GM19193 (cell line): ENCODE data around the gene FBXO41.
A peak's percentile ranks its signal among the peaks of the same experiment; 100 is the strongest.

ENCODE experiments used
- POLR2A ChIP-seq: IDR thresholded peaks from 4 replicates; pipeline ENCODE4 v1.6.1; 2011; ENCODE audit not compliant: insufficient read depth, insufficient read length; ENCODE audit errors: extremely low read depth

Gene FBXO41

DNA sequence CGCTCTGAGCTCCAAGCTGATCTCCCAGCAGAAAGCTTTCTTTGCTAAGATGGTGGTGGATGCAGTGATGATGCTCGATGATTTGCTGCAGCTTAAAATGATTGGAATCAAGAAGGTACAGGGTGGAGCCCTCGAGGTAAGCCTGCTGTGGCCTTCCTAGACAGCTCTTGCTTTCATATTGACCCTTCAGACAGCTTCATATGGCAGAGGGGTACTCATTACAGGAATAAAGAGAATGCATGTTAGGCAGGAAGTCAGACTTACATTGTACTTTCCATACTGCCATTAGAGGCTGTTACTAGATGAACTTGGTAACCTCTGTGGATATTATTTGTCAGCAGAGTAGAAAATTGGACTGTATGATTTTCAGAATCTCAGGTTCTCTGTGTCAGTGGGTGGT, 39.7 kb downstream of the FBXO41 start:
- no peak for TF ChIP-seq POLR2A

DNA sequence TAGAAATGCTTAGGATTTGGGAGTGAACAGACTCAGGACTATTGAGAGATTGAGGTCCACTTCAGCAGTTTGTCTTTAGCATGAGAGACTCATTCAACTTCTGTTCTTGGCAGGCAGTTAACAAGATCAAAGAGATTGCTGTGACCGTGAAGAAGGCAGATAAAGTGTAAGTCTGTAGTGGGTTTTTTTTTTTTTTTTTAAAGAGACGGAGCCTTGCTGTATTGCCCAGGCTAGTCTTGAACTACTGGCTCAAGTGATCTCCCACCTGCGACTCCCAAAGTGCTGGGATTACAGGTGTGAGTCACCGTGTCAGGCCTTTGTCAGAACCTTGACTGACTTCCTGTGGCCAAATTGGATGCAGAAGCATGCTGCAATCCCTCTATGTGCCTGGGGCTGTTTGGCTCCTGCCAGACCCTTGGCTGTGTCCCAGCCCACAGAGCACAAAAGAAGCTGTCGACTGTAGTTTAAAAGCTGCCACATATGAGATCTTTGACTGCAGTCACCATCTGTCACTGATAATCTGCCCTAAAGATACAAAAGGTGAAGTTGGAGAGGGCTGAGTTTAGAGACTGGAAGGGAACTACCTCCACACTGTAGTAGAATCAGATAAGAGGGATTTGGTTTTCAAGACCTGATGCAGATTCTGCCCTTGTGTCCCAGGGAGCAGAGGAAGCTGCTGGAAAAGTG, 40.3 kb downstream of the FBXO41 start:
- TF ChIP-seq POLR2A, result no peak

DNA sequence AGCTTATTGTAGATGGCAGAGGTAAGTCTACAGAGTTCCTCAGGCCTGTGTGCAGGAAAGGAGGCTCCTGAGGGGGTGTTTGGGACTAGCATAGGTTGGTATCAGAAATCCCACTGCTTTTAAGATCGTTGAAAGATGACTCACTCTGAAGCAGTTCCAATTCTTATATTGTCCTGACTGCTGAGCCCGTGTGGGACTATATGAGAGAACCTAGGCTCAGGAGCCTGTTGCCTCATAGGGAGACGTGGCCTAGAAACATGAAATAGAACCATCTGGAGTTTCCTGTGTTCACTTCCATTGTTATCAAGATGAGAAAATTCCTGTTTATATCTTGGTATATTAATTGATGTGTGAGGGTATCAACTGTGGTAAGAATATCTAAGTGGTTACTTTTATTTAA, 44.5 kb downstream of the FBXO41 start:
- no peak for TF ChIP-seq POLR2A

- TF ChIP-seq POLR2A, result no peak
Observed at GRCh38 chr2:73238976-73239375, 45.3 kb downstream of the FBXO41 start.

- TF ChIP-seq POLR2A, result no peak
Observed at GRCh38 chr2:73238149-73238548, 46.1 kb downstream of the FBXO41 start.

DNA sequence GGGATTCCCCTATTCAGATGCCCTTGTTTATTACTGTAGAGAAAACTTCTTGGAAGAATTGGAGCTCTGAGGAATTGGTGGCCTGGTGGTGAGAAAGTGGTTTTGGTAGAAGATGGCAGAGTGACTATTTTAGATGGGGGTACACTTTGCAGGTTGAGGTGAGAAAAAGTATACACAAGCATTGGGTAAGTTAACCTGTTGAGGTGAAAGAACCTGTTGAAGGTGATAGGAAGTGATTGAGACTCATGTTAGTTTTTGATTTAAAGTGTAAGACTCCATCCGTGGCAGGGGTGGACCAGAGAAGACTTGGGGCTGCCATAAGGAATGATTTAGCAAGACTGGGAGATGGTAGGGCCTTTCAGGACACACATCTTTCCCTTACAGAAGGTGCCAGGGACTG, 47.1 kb downstream of the FBXO41 start:
- TF ChIP-seq POLR2A, result no peak

- TF ChIP-seq POLR2A, result no peak
Observed at GRCh38 chr2:73235315-73236028, 48.8 kb downstream of the FBXO41 start.

- TF ChIP-seq POLR2A, result peak; percentile 98
Observed at GRCh38 chr2:73233932-73234832, 50.1 kb downstream of the FBXO41 start, which contains the start of gene CCT7. TSS of gene CCT7 (plus strand) at chr2:73234308. CDS start at chr2:73234379, 71 bp downstream.

- peak; percentile 37 for TF ChIP-seq POLR2A
Observed at GRCh38 chr2:73233154-73233931, 50.9 kb downstream of the FBXO41 start, which contains the start of gene PRADC1. TSS of gene PRADC1 (minus strand) at chr2:73233239. CDS start at chr2:73233160, 79 bp downstream.

GRCh38 chr2:73232403-73233153, 51.7 kb downstream of the FBXO41 start:
- TF ChIP-seq POLR2A, result no peak

- TF ChIP-seq POLR2A, result no peak
Observed at GRCh38 chr2:73228631-73229030, 55.6 kb downstream of the FBXO41 start.

DNA sequence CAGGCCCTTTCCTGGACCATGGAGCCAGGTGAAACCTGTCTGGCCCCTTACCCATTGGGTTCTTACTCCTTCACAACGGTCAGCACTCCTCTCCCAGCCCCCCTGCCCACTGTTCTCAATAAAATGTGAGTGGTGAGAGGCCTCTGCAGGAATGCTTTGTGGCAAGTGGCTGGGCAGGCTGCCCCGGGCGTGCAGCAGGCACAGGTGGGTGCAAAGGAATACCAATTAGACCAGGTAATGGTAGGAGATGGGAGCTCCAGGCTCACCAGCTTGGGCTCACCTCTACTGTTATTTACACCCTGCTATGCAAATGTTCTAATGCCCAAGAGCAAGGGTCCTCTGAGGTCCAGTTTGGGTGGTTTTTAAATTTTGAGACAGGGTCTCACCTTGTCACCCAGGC, 57.2 kb downstream of the FBXO41 start:
- TF ChIP-seq POLR2A, result no peak

GRCh38 chr2:73225513-73226360, 58.5 kb downstream of the FBXO41 start:
- TF ChIP-seq POLR2A, result no peak
